ENCODE results near the gene CCDC12.

The CCDC12 gene

GRCh38 chr3:46878781-46879436, 97.6 kb downstream of the CCDC12 start:
- DNase-seq: no peak

GRCh38 chr3:46877406-46878125, 99.0 kb downstream of the CCDC12 start, which contains the start of gene PTH1R:
PTH1R (plus strand) TSS chr3:46877721; CDS start chr3:46883560, 5,839 bp downstream.
- DNase-seq: no peak

GRCh38 chr3:46876313-46877300, 99.9 kb downstream of the CCDC12 start:
- no peak for DNase-seq

GRCh38 chr3:46875560-46875959, 101.0 kb downstream of the CCDC12 start:
- no peak for DNase-seq

- no peak for DNase-seq
Measured at GRCh38 chr3:46874430-46874829, 102.1 kb downstream of the CCDC12 start.

DNA sequence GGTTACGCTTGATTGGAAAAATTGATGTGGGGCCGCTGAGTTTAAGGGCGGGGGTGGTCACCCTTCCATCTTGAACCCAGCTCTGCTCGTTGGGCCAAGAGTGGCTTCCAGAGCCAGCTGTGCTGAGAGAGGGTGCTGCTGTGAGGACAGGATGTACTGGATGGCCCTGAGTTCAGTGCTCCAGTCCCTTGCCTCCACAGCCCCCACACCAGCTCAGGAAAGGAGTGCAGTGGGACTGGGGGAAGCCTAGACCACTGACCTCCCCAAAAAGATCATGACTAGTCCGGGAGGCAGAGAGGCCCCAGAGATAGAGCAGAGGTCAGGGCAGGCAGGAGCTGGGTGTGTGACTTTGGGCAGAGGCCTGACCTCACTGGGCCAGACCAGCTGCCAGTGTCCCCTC, 103.0 kb downstream of the CCDC12 start:
- no peak for DNase-seq

All from nucleus accumbens (tissue), 56 donors.